Panc1 (cell line): Measurements from ENCODE around the gene APP. TPM values are rescaled to one million over a fixed set of nuclear protein-coding genes. Genes with fewer than 3 reads are reported as not detected.
A peak's percentile ranks its signal among the peaks of the same experiment; 100 is the strongest.

Experiments used
- ATAC-seq: fragments of 200-7000 bp; cut with Tn5 transposase; 2 replicates; pipeline ENCODE4 v1.9.1; 2020; ENCODE audit warnings: mild to moderate bottlenecking, moderate library complexity
- BruUV-seq: library from RNA; stranded (reverse); fragments of 400-500 nt; replicated peaks from 2 replicates; lab custom pipeline; 2021; lab: Mats Ljungman, UMichigan
- CTCF ChIA-PET: fragments of 300-600 bp; sonication (Branson Sonifier 250); formaldehyde crosslinking; loops from one replicate; lab custom pipeline; 2022; ENCODE audit warnings: antibody characterized with exemption; lab: Charles Lee
- POLR2A ChIA-PET: fragments of 300-600 bp; sonication (Branson Sonifier 250); formaldehyde crosslinking; loops from one replicate; lab custom pipeline; 2022; ENCODE audit warnings: antibody characterized with exemption; lab: Charles Lee
- DNase-seq: peaks from one replicate; pipeline ENCODE4 v3.0.0-alpha.2; 2010; ENCODE audit warnings: low read depth, low spot score
- H3K27ac ChIP-seq: 2 replicates; pipeline ENCODE4 v1.5.1; 2011; ENCODE audit warnings: mild to moderate bottlenecking, low read length, inconsistent platforms
- H3K27me3 ChIP-seq: fragments of 200-500 bp; sonication (Bioruptor generic); 2 replicates; pipeline ENCODE4 v1.6.0; 2014; ENCODE audit warnings: low read length, inconsistent platforms; ENCODE audit not compliant: control insufficient read depth, insufficient read depth
- H3K36me3 ChIP-seq: fragments of 200-500 bp; sonication (Bioruptor generic); 2 replicates; pipeline ENCODE4 v1.5.1; 2014; ENCODE audit warnings: inconsistent platforms, mild to moderate bottlenecking, low read length, moderate library complexity; ENCODE audit not compliant: control insufficient read depth, insufficient read depth
- H3K4me1 ChIP-seq: 2 replicates; pipeline ENCODE4 v1.5.1; 2011; ENCODE audit warnings: inconsistent platforms, mild to moderate bottlenecking, low read length, moderate library complexity; ENCODE audit not compliant: control insufficient read depth, insufficient read depth
- H3K4me3 ChIP-seq, 2 experiments: 2 replicates each; pipeline ENCODE4 v1.5.1; 2011 to 2012; ENCODE audit warnings: low read depth in 2 of 2, low read length in 2 of 2, mild to moderate bottlenecking in 2 of 2, inconsistent platforms in 1 of 2, moderate library complexity in 1 of 2
- H3K9me3 ChIP-seq: fragments of 200-500 bp; sonication (Bioruptor generic); 2 replicates; pipeline ENCODE4 v1.5.1; 2014; ENCODE audit warnings: low read depth, mild to moderate bottlenecking, inconsistent platforms, low read length, moderate library complexity; ENCODE audit not compliant: control insufficient read depth, insufficient read depth
- CTCF ChIP-seq: fragments of 450-650 bp; IDR thresholded peaks from 2 replicates; pipeline ENCODE4 v1.5.1; 2017; ENCODE audit warnings: mild to moderate bottlenecking
- POLR2AphosphoS5 ChIP-seq: IDR thresholded peaks from 2 replicates; pipeline ENCODE4 v1.6.1; 2012; ENCODE audit warnings: mild to moderate bottlenecking, low read depth, low read length, moderate library complexity
- SIN3A ChIP-seq: IDR thresholded peaks from 2 replicates; pipeline ENCODE4 v1.6.1; 2012; ENCODE audit warnings: low read depth, mild to moderate bottlenecking, low read length, moderate library complexity, borderline replicate concordance; ENCODE audit not compliant: insufficient read depth
- TCF7L2 ChIP-seq: IDR thresholded peaks from 2 replicates; pipeline ENCODE4 v1.6.1; 2011; ENCODE audit warnings: mild to moderate bottlenecking, low read depth, low read length, inconsistent platforms
- in situ Hi-C: cut with HindIII; loops from 2 replicates; pipeline ENCODE4 v1.10.0; 2016; ENCODE audit warnings: low sequenced_read_pairs, low pct_unique_long_range_greater_than_20kb
- intact Hi-C: fragments of 100-400 bp; cut with micrococcal nuclease; formaldehyde crosslinking; loops from one replicate; pipeline ENCODE4 v1.10.0; 2022; ENCODE audit not compliant: unreplicated experiment
- total RNA-seq: library from RNA; stranded (reverse); gene quantifications from one replicate; pipeline ENCODE4 v1.2.1, GENCODE V29; 2021; ENCODE audit not compliant: unreplicated experiment
- TF ChIP-seq, protein P1 (sequence below), 2 experiments: IDR thresholded peaks; 2 replicates each; pipeline ENCODE4 v1.6.1; 2011 to 2012; ENCODE audit warnings: low read depth in 2 of 2, control low read depth in 1 of 2, low read length in 1 of 2, mild to moderate bottlenecking in 1 of 2, moderate library complexity in 1 of 2; ENCODE audit not compliant: insufficient read depth in 1 of 2

APP gene
- total RNA-seq, 1 experiment from 2014 or later = 542 TPM

- TF ChIP-seq POLR2AphosphoS5 = no peak
- no peak for TF ChIP-seq CTCF
- TF ChIP-seq, protein P1, sequence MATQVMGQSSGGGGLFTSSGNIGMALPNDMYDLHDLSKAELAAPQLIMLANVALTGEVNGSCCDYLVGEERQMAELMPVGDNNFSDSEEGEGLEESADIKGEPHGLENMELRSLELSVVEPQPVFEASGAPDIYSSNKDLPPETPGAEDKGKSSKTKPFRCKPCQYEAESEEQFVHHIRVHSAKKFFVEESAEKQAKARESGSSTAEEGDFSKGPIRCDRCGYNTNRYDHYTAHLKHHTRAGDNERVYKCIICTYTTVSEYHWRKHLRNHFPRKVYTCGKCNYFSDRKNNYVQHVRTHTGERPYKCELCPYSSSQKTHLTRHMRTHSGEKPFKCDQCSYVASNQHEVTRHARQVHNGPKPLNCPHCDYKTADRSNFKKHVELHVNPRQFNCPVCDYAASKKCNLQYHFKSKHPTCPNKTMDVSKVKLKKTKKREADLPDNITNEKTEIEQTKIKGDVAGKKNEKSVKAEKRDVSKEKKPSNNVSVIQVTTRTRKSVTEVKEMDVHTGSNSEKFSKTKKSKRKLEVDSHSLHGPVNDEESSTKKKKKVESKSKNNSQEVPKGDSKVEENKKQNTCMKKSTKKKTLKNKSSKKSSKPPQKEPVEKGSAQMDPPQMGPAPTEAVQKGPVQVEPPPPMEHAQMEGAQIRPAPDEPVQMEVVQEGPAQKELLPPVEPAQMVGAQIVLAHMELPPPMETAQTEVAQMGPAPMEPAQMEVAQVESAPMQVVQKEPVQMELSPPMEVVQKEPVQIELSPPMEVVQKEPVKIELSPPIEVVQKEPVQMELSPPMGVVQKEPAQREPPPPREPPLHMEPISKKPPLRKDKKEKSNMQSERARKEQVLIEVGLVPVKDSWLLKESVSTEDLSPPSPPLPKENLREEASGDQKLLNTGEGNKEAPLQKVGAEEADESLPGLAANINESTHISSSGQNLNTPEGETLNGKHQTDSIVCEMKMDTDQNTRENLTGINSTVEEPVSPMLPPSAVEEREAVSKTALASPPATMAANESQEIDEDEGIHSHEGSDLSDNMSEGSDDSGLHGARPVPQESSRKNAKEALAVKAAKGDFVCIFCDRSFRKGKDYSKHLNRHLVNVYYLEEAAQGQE (IDR thresholded peaks at IDR 0.05; ENCODE audit: insufficient read depth in 1 of 2, low read depth in 2 of 2, low read length in 1 of 2) = no peak
- TF ChIP-seq TCF7L2 = no peak
- TF ChIP-seq SIN3A = no peak
- peak; percentile 48 for ATAC-seq
- H3K9me3 ChIP-seq = no peaks in the 10 kb centered on the region
- in situ Hi-C loops = no loop called here
- no peaks in the 10 kb centered on the region for H3K27me3 ChIP-seq
- CTCF ChIA-PET = interaction anchor here (0.6 kb wide), 1 partner anchor 659 kb away, joined by 6 read pairs; no protein-coding TSS in a partner anchor
- BruUV-seq = no TSS peak
- peaks cover 58% of the 10 kb centered on the region for H3K4me1 ChIP-seq
- intact Hi-C loops = no loop called here
- H3K27ac ChIP-seq = peak overlapping the region; percentile 61
- peaks cover 2% of the 10 kb centered on the region; the same call in 1 of the 2 replicates for H3K36me3 ChIP-seq
- H3K4me3 ChIP-seq = no peak overlapping the region
- no peak for DNase-seq
- POLR2A ChIA-PET = interaction anchor here (0.5 to 0.6 kb wide), 3 partner anchors 9 to 159 kb away, joined by 3 to 4 read pairs (median 3); no protein-coding TSS in a partner anchor
Measured at GRCh38 chr21:26157801-26158200, 12.8 kb downstream of the APP start.

GRCh38 chr21:26154753-26155152 lies 15.8 kb downstream of the APP start:
- Histone ChIP-seq H3K27me3 (no peaks in the 10 kb centered on the region), H3K9me3 (no peaks in the 10 kb centered on the region), H3K36me3 (no peaks in the 10 kb centered on the region), H3K4me3 (no peak overlapping the region), H3K4me1 (peaks cover 60% of the 10 kb centered on the region), H3K27ac (no peak overlapping the region)
- CTCF ChIA-PET = no interaction called here
- no peak for ATAC-seq
- POLR2A ChIA-PET = no interaction called here
- no peak for DNase-seq
- in situ Hi-C loops = no loop called here
- TF ChIP-seq, protein P1 (IDR thresholded peaks at IDR 0.05; ENCODE audit: insufficient read depth in 1 of 2, low read depth in 2 of 2, low read length in 1 of 2) = no peak
- no peak for TF ChIP-seq POLR2AphosphoS5
- no peak for TF ChIP-seq TCF7L2
- TF ChIP-seq CTCF = no peak
- TF ChIP-seq SIN3A = no peak
- no TSS peak for BruUV-seq
- intact Hi-C loops = no loop called here
